ENCODE measurements around the gene HIRIP3.

HIRIP3 gene

DNA sequence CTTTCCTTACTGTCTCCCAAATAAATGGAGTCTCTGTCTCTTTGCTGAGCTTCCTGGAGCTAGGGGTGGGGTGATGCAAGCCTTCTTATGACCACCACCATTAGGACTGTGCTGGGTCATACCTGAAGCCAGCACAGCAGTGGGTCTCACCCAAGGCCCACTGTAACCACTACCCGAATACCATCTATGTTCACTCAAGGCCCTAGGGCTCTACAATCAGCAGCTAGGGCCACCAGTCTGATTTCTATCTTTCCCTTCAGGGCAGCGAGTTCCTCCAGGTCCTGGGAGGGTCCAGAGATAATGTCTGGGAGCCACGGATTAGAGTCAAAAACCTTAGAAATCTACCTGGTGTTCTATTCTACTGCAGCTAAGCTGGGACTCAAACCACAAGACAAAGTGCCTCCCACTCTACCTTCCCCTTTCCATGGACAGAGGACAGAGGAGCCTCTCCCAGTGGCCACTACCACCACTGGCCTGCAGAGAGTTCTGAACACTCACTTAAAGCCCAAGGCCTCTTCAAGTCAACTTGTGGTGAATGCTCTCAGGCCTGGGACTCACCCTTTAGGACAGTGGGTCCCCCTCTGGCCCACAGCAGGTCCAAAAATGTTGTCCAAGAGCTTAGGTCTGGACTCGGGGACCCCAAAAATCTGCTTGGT lies 44.5 kb downstream of the HIRIP3 start:
- Histone ChIP-seq H3K4me1 (ENCODE audit: insufficient read depth, insufficient read length) (peaks cover 8% of the 10 kb centered on the region), H3K9me3 (ENCODE audit: insufficient read depth, low read length) (peaks cover 5% of the 10 kb centered on the region; the same call in 1 of the 2 replicates), H3K36me3 (ENCODE audit: insufficient read depth, insufficient read length, low read length) (no peaks in the 10 kb centered on the region), H3K9ac (ENCODE audit: insufficient read length, low read depth) (no peak overlapping the region), H3K27me3 (ENCODE audit: insufficient read depth, insufficient read length) (no peaks in the 10 kb centered on the region), H3K4me3 (ENCODE audit: insufficient read length, low read depth) (no peak overlapping the region)
- no peak for TF ChIP-seq ZNF274 (IDR thresholded peaks at IDR 0.05; ENCODE audit: low read depth, low read length)
- TF ChIP-seq YY1 (IDR thresholded peaks at IDR 0.05; ENCODE audit: insufficient read depth, insufficient read length), result no peak
- no peak for TF ChIP-seq SUZ12 (IDR thresholded peaks at IDR 0.05; ENCODE audit: extremely low read depth, insufficient read depth, insufficient read length)
- no peak for DNase-seq (ENCODE audit: low read depth, low spot score)

DNA sequence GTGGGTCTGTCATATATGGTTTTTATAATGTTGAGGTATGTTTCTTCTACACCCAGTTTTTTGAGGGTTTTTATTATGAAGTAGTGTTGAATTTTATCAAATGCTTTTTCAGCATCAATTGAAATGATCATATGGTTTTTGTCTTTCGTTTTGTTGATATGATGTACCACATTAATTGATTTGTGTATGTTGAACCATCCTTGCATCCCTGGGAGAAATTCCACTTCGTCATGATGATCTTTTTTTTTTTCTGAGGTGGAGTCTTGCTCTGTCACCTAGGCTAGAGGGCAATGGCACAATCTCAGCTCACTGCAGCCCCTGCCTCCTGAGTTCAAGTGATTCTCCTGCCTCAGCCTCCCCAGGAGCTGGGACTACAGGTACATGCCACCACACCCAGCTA lies 47.5 kb downstream of the HIRIP3 start:
- Histone ChIP-seq H3K9me3 (ENCODE audit: insufficient read depth, low read length) (peaks cover 5% of the 10 kb centered on the region; the same call in 1 of the 2 replicates), H3K36me3 (ENCODE audit: insufficient read depth, insufficient read length, low read length) (no peaks in the 10 kb centered on the region), H3K4me1 (ENCODE audit: insufficient read depth, insufficient read length) (peaks cover 8% of the 10 kb centered on the region), H3K27me3 (ENCODE audit: insufficient read depth, insufficient read length) (no peaks in the 10 kb centered on the region), H3K4me3 (ENCODE audit: insufficient read length, low read depth) (no peak overlapping the region), H3K9ac (ENCODE audit: insufficient read length, low read depth) (no peak overlapping the region)
- no peak for TF ChIP-seq ZNF274 (IDR thresholded peaks at IDR 0.05; ENCODE audit: low read depth, low read length)
- no peak for TF ChIP-seq SUZ12 (IDR thresholded peaks at IDR 0.05; ENCODE audit: extremely low read depth, insufficient read depth, insufficient read length)
- no peak for TF ChIP-seq YY1 (IDR thresholded peaks at IDR 0.05; ENCODE audit: insufficient read depth, insufficient read length)
- no peak for DNase-seq (ENCODE audit: low read depth, low spot score)

DNA sequence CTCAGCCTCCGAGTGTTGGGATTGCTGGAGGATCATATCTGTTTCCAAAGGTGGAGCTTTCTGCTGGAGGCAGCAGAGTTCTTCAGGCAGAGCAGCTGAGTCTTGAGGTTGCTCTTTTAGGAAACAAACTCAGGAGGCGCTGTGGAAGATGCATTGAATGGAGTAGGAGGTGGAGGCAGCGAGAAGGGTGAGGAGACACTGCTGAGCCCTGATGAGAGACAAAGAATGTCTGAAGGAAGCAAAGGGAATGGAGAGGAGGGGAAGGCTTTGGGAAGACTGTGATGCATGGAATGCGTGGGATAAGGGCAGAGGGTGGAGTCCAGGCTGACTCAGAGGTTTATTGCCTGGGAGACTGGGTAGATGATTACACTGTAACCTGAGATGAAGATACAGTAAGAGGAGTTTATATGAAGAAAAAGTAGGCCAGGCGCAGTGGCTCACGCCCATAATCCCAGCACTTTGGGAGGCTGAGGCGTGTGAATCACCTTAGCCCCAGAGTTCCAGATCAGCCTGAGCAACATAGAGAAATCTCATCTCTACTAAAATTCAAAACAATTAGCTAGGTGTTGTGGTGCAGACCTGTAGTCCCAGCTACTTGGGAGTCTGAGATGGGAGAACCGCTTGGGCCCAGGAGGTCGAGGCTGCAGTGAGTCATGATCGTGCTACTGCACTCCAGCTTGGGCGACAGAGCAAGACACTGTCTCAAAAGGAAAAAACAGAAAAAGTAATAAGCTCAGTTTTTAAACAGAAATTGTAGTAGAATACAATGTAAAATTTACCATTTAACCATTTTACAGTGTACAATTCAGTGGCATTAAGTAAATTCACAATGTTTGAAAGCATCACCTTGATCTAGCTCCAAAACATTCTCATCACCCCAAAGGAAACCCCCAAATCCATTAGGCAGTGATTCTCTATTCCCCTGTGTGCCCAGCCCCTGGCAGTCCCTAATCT lies 51.3 kb downstream of the HIRIP3 start:
- H3K9ac ChIP-seq (ENCODE audit: insufficient read length, low read depth), result peak overlapping the region; percentile 38
- peak; percentile 87 for DNase-seq (ENCODE audit: low read depth, low spot score)
- H3K4me1 ChIP-seq (ENCODE audit: insufficient read depth, insufficient read length), result no peaks in the 10 kb centered on the region
- H3K27me3 ChIP-seq (ENCODE audit: insufficient read depth, insufficient read length), result no peaks in the 10 kb centered on the region
- H3K9me3 ChIP-seq (ENCODE audit: insufficient read depth, low read length), result peaks cover 5% of the 10 kb centered on the region; the same call in 1 of the 2 replicates
- H3K36me3 ChIP-seq (ENCODE audit: insufficient read depth, insufficient read length, low read length), result no peaks in the 10 kb centered on the region
- H3K4me3 ChIP-seq (ENCODE audit: insufficient read length, low read depth), result no peak overlapping the region
- no peak for TF ChIP-seq YY1 (IDR thresholded peaks at IDR 0.05; ENCODE audit: insufficient read depth, insufficient read length)
- TF ChIP-seq ZNF274 (IDR thresholded peaks at IDR 0.05; ENCODE audit: low read depth, low read length), result no peak
- no peak for TF ChIP-seq SUZ12 (IDR thresholded peaks at IDR 0.05; ENCODE audit: extremely low read depth, insufficient read depth, insufficient read length)

Measured in NT2/D1 (cell line).